HG03025 (cell line): ENCODE data around the gene ASCC3.

Experiments used
- ATAC-seq: cut with Tn5 transposase; IDR thresholded peaks from one replicate; pipeline ENCODE4 v1.9.1; 2021; ENCODE audit warnings: mild to moderate bottlenecking, moderate library complexity; ENCODE audit not compliant: unreplicated experiment, low FRiP score

ASCC3 gene

GRCh38 chr6:100470422-100471120 is 410.6 kb downstream of the ASCC3 start:
- no peak for ATAC-seq

- no peak for ATAC-seq
Measured at GRCh38 chr6:100469101-100469859, 411.8 kb downstream of the ASCC3 start.

- no peak for ATAC-seq
Measured at GRCh38 chr6:100468016-100468622, 413.0 kb downstream of the ASCC3 start.

- ATAC-seq = no peak
Measured at GRCh38 chr6:100467129-100468015, 413.8 kb downstream of the ASCC3 start.

GRCh38 chr6:100466410-100467128 is 414.6 kb downstream of the ASCC3 start:
- no peak for ATAC-seq

- ATAC-seq = no peak
Measured at GRCh38 chr6:100465701-100466409, 415.3 kb downstream of the ASCC3 start.

GRCh38 chr6:100464903-100465700 is 416.0 kb downstream of the ASCC3 start, which contains the start of gene SIM1:
Gene SIM1 (minus strand): TSS chr6:100464921. CDS start chr6:100463468, 1,453 bp downstream.
- no peak for ATAC-seq

- ATAC-seq = no peak
Measured at GRCh38 chr6:100464162-100464851, 416.8 kb downstream of the ASCC3 start.

GRCh38 chr6:100463630-100464161 is 417.4 kb downstream of the ASCC3 start:
- ATAC-seq = no peak

- ATAC-seq = no peak
Measured at GRCh38 chr6:100462706-100463629, 418.2 kb downstream of the ASCC3 start.

GRCh38 chr6:100461917-100462705 is 419.0 kb downstream of the ASCC3 start:
- ATAC-seq = no peak

GRCh38 chr6:100461278-100461916 is 419.7 kb downstream of the ASCC3 start:
- ATAC-seq = no peak

- ATAC-seq = no peak
Measured at GRCh38 chr6:100460650-100461204, 420.4 kb downstream of the ASCC3 start.

GRCh38 chr6:100459592-100460184 is 421.4 kb downstream of the ASCC3 start:
- no peak for ATAC-seq
